ENCODE measurements around the gene CES4A.
"Not testable (repeated sequence)": the region's sequence is repeated elsewhere in the genome, so short reads cannot be mapped to it uniquely, and the experiment has no call there.

CES4A gene

DNA sequence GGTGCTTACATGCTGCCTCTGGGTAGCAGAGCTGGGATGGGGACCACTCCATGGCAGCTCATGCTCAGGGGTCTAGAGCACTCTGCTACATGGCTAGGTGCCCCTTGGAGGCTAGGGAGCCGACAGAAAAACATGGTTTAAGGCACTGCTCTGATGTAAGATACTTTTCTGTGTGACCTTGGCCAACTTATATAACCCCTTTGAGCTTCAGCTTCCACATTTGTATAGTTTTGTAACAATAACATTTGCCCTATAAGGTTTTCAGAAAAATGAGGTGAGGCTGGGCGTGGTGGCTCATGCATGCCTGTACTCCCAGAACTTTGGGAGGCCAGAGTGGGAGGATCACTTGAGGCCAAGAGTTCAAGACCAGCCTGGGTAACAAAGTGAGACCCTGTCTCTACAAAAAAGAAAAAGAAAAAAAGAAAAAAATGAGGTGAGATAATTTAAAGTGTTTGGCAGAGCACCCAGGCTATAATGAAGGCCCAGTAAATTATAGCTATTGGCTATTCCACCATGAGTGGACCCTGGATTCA is 3.2 kb downstream of the CES4A start:
- no peak for DNase-seq (ENCODE audit: low read depth)

DNA sequence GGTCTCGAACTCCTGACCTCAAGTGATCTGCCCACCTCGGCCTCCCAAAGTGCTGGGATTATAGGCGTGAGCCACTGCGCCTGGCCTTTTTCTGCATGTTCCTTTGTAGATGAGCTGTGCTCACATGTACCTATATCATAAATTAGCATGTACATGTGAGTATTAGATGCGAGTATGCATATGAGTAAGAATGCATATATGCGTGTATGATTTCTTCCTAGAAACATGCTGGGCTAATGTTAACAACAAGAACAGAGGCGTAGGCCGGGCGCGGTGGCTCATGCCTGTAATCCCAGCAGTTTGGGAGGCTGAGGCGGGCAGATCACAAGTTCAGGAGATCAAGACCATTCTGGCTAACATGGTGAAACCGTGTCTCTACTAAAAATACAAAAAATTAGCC is 5.2 kb downstream of the CES4A start:
- DNase-seq (ENCODE audit: low read depth) = not testable (repeated sequence)

DNA sequence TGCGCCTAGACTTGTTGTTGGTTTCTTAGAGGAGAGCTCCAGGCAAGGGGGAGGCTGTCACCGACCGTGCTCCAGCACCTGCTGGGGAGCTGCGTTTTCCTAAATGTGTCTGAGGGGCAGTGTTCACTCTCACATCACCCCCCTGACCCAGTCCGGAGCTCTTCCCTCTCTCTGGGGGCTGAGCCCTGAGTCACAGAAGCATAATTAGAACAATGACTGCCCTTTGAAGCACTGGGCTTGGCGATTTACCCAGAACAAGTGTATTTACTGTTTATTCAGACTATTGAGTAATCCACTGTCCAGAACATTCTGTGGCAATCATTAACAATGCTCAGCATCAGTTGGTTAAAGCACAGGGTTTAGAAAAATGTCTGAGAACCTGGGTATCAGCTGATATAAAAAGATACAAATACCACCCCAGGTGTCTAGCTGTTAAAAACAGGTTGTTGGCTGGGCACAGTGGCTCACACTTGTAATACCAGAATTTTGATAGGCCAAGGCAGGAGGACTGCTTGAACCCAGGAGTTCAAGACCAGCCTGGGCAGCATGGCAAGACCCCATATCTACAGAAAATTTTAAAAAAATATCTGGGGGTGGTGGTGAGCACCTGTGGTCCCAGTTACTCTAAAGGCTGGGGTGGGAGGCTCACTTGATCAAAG is 8.1 kb downstream of the CES4A start:
- DNase-seq (ENCODE audit: low read depth) = peak; percentile 56

DNA sequence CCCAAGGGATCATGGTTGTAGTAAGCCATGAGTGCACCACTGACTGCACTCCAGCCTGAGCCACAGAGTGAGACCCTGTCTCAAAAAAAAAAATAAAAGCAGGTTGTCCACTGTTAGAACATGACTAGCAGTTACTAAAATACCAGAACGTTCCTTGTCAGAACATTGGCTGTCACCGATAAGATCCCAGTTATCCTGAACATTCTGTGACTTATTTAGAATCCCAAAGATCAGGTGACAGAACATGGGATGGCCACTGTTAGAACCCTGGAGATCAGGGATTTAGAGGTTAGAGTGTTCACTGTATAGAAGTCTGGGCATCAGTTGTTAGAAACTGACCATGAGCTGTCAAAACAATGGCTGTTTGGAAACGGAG is 8.6 kb downstream of the CES4A start:
- no peak for DNase-seq (ENCODE audit: low read depth)

DNA sequence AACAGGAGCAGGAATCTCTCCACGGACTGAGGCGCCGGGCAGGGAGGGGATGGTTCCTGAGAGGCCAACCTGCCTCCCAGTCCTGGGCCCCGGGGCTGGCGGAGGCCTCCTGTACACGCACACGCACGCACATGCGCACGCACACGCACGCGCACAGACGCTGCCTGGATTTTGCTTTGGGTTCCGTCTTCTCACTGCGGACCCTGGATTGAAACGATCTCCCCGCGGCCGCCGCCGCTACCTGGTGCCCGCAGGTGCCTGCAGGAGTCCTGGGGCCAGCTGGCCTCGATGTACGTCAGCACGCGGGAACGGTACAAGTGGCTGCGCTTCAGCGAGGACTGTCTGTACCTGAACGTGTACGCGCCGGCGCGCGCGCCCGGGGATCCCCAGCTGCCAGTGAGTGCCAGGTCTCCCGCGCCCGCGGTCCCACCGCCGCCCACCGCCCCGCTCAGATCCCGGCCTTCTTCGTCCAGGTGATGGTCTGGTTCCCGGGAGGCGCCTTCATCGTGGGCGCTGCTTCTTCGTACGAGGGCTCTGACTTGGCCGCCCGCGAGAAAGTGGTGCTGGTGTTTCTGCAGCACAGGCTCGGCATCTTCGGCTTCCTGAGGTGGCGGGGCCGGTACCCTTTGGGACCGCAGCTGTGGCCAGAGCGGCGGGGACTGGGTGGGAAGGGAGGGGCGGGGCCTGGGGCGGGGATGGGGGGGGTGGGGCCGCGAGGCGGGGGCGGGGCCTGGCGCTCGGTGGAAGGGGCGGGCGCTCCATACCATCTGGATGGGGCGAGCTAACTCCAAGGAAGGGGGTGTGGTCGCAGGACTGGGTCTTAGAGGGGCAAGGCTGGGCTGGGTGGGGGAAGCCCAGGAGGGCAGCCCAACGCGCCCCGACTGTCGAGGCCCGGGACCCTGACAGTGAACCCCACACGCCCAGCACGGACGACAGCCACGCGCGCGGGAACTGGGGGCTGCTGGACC is 12.3 kb downstream of the CES4A start:
- no peak for DNase-seq (ENCODE audit: low read depth)

DNA sequence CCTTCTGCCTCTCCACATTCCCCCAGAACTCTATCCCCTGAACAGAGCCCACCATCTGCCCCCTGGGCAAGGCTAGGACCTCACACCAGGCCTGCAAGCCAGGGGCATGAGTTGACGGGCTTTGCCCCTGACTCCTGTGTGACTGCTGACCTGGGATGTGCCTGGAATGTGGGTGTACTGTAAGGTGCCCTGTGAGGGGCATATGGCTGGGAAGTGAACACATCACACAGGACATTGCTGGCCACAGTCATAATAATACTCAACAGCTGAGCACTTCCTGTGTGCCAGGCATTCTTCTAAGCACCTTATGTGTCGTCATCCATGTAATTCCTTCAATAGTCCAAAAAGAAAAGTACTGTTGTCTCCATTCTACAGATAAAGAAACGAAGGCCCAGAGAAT is 13.3 kb downstream of the CES4A start:
- no peak for DNase-seq (ENCODE audit: low read depth)

DNA sequence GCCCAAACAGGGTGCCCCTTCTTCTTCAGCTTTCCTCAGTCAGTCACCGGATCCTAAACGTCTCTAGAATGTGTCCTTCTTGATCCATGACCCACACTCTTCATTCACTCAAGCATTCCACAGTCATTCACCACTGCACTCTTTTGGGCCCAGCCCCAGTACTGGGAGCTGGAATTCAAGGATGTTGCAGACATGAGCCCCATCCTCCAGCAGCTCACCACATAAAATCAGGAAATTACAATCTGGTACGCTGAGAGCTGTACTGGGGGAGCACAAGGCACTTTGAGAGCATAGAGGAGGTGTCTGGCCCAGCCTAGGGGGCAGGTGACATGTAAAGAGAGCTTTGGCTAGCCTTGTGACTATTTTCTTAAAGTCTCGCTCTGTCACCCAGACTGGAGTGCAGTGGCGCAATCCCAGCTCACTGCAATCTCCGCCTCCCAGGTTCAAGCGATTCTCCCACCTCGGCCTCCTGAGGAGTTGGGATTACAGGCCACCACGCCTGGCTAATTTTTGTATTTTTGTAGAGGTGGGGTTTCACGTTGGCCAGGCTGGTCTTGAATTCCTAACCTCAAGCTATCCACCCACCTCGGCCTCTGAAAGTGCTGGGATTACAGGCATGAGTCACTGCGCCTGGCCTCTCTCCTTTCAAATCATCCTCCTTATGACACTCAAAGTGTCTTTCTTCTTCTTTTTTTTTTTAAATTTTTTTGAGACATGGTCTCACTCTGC is 18.7 kb downstream of the CES4A start:
- no peak for DNase-seq (ENCODE audit: low read depth)

DNA sequence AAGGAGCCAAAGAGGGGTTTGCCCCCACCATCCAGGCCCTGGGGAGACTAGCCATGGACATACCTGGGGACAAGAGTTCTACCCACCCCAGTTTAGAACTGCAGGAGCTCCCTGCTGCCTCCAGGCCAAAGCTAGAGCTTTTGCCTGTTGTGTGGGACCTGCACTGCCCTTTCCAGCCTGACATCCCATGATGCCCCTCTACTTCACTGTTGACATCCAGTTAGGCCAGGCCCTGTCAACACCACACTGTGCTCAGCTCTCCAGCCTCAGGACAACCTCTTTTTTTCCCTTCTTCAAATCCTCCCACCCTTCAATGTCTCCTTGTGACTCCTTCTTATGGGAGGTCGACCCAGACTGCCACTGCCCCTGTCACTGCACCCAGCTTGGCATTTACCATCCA is 20.8 kb downstream of the CES4A start:
- DNase-seq (ENCODE audit: low read depth) = no peak

DNA sequence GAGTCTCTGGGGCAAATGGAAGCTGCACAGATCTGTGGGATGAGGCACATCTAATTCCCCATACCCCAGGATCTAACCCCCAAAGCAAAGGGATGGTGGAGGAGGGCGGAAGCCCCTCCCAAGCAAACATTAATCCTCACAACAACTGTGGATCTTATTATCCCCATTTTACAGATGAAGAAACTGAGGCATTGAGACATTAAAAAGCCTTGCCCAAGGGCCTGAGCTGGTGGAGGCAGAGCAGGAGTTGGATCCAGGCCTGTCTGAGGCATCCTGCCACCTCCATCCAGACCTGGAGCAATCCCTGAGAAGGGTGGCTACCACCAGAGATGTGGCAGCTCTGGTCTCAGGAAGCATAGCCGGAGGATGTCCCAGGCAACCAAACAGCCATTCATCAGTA is 22.9 kb downstream of the CES4A start:
- no peak for DNase-seq (ENCODE audit: low read depth)

DNA sequence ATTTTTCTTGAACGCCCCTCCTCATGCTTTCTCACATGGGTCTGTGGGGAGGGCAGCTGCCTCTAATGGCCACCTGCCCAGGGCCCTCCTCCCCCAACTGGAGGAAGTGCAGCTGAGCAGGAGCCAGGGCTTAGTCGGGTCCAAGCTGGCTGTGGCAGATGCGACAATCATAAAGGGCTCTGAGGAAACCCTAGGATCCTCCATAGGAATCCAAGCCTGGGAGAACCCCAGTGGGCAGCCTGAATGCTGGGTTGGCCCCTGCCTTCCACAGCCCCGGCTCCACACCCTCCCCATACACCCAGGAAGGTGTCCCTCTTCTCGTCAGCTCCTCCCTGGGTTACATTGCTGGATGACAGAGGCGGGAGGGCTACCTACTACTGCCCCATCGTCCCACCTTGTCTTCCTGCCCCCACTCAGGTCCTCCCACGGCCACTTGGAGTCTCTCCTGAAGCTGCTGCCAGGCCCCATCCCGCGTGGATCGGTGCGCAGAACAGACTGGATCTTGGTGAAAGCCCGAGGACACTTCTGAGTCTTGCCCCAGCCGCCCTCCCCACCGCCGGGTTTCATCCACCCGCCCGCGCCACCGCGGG is 24.9 kb downstream of the CES4A start:
- DNase-seq (ENCODE audit: low read depth) = no peak

DNA sequence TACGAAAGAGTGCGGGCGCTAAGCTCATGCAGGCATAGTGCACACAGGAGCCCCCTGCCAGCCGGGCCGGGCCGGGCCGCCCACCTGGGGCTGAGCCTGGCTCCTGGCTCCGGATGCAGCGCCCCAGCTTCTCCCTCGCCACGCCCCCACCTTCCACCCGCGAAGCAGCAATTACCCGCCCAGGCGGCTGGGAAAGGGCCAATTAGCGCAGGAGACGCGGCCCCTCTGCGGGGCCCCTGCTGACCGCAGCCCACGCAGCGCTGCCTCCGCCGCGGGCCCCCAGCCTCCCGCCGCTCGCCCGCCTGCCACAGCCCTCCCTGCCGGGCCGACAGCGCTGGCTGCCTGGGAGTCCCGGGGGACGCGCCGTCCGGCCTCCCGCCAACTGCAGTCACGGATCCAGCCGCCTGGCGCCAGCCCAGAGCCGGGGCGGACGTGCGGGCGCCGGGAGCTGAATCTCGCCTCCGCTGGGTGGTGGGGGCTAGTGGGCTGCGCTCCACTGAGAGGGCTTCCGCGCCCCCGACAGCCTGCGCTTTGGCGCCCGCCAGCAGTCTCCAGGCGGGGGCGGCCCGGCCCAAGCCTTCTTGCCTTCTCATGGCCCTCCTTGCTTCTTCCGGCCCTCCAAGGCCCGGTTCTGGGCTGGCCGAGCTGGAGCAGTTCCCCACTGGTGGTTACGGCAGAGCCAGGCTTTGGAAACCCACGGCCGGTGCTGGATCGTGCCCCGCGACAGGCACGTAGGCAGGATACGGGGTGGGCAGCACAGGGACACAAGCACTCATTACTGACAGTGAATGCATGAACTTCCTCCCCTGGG is 25.6 kb downstream of the CES4A start:
- DNase-seq (ENCODE audit: low read depth) = no peak

DNA sequence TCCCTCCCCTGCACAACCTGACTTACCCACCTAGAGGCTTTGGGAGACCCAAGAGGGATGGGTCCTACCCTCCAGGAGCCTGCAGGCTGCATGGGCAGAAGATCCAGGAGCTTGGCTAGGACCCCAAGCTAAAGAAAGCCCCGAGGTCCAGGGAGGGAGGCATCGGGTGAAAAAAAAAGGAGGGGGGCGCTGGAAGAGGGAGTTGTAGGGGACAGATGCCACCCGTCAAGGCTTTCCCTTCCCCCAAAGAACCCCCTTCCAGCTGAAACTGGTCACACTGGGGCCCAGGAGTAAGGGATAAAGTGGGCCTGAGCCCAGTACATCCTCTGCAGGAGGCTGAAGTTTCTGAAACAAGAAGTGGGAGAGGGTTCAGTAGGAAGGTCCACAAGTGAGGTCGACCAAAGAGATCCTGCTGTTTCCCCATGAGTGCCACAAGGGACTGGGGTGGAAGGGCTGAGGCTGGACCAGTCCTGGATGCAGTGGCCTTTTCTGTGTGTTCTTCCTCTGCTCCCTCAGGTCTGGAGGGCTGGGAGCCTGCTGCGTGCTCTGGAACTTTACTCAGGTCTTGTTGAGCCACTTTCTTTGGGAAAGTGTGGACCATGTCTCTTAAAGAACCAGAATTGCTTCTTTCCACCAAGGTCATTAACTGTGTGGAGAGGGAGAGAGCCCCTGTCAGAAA is 26.4 kb downstream of the CES4A start:
- no peak for DNase-seq (ENCODE audit: low read depth)

DNA sequence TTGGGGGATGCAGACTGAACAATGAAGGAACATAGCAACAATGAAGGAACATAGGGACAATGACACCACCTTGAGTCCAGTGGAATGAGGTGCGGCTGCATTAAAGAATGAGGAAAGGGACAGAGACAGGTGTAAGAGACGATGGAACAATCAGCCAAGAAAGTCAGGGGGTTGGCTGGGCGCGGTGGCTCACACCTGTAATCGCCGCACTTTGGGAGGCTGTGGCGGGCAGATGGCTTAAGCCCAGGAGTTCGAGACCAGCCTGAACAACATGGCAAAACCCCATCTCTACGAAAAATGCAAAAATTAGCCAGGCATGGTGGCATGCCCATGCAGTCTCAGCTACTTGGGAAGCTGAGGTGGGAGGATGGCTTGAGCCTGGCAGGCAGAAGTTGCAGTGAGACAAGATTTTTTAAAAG is 26.9 kb downstream of the CES4A start:
- DNase-seq (ENCODE audit: low read depth) = no peak

DNA sequence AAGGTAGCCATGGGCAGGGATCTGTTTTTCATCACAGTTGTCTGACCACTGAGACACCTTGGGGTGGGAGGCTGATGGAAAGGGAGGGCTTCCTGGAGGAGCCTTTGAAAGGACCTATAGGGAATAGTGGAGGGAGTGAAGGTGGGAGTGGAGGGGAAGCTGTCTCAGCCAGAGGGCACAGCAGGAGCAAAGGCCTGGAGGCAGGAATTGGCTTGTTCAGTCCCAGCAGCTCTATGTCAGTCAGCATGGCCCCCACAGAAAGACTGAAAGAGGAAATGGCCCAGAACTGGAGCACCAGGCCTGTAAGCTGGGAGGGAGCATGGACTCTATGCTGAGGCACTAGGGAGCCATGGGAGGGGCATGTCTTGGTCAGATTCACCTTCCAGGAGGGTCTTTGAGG is 27.8 kb downstream of the CES4A start:
- DNase-seq (ENCODE audit: low read depth) = no peak

DNA sequence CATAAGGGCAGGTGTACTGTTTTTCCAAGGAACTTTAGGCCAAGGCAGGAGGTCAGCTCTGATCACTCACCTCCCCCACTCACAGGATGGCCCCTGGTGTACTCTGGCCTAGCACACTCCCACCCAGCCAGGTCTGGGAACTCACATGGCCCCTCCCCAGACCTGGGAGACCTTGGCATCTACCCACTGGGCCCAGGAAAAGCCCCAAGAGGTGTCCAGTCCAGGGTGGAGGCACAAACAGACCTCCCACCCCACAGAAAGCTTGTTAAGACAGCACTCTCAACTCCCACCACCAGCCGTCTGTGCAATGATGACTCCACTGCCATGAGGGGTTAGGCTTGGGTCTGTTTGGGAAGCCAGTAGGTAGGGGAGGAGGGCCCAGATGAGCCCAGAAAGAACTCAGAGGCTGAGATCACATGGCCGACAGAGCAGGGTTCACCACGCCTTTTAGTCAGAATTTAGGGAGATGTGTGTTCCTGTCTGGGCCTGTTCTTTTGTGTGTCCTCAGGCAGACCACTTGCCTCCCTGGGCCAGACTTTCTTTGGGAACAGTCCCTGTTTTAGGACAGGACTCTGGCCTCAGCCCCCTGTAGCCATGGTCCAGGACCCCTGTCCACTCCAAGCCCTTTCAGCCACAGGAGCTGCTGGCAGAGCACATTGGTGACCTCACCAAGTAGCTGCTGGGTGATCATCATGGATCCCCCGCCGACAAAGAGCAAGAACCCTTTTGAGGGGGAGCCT is 28.5 kb downstream of the CES4A start:
- no peak for DNase-seq (ENCODE audit: low read depth)

DNA sequence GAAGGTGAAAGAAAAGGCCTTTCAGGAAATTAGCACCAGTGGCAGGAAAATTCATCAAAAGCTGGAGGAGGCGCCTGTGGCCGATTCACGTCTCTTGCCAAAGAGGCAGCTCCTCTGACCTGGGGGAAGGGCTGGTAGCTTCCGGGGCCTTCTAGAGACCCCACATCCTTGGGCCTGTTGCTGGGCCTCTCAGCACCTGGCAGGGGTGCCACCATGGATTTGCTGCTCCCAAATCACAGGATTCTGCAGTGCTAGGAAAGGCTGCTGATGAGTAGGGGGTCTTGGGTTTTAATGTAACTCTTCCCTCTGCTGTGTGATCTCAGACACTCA is 29.0 kb downstream of the CES4A start:
- DNase-seq (ENCODE audit: low read depth) = no peak

DNA sequence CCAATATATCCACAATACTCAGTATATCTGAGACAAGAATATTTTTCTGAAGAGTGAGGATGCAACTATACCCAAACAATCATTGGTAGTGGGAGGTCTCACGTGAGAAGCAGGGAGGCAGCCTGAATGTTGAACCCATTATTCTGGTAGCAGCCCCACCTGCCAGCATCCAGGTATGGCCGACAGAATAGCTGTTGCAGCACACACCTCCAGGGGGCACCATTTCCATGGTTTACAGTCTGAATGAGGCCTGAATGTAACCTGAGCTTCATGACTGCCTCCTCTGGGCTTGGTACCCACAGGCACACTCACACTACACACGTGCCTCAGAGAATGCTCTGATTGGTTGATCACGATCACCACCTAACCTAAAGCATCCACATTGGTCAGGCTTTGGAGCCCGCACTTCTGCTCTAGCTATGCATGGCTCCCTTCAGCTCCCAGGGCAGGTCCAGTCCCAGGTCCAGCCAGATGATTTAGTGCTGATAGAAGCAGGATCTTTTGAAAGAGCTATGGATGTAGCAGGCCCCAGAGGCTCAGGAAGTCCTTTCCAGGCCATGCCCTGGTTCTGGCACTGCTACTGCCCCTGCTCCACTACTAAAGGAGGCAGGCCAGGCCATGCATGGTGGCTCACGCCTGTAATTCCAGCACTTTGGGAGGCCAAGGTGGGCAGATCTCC is 29.6 kb downstream of the CES4A start:
- DNase-seq (ENCODE audit: low read depth) = peak; percentile 60

DNA sequence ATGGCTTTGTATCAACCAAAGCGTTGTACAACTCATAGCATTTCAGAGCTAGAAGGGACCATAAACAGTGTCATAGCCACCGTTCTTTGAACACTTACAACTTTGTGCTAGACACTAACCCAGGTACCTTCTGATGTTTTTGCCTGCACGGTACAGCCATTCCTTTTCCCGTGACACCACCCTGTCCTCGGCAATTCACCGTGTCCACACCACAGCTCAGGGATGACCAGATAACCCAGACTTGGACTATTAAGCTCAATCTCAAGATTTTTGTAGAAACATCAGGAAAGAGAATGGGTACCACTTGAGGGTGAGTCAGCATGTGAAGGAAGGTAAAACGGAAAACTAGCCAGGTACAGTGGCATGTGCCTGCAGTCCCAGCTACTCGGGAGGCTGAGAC is 30.8 kb downstream of the CES4A start:
- no peak for DNase-seq (ENCODE audit: low read depth)

DNA sequence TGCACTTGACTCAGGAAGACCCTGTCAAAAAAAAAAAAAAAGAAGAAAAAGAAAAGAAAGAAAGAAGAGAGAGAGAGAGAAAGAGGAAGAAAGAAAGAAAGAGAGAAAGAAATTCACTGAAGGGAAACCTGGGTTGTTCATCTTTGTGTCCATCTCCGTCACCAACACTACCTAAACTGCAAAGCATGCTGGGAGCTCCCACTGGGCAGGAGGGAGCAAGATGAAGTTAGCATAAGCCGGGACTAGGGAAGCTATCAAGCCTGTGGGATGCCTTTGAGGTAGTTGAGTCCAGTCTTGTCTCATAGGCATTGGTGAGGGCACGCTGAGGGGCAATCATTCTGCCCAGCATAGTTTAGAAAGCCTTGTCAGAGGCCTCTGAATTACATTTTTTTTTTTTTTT is 32.9 kb downstream of the CES4A start:
- no peak for DNase-seq (ENCODE audit: low read depth)

Measured in GM04503 (cell line).